Left lung (tissue), 10 donors: ENCODE data around the gene PNPLA7. TPM values are rescaled to one million over a fixed set of nuclear protein-coding genes. Genes with fewer than 3 reads are reported as not detected.
"Not testable (repeated sequence)": the region's sequence is repeated elsewhere in the genome, so short reads cannot be mapped to it uniquely, and the experiment has no call there.

Source experiments
- ATAC-seq: fragments of 200-7000 bp; cut with Tn5 transposase; one replicate; pipeline ENCODE4 v1.9.1; 2020; ENCODE audit warnings: moderate library complexity
- DNase-seq, 4 donors: peaks; one replicate each; pipeline ENCODE4 v3.0.0-alpha.2; 2013 to 2020
- H3K27ac ChIP-seq, 2 donors: fragments of 200-600 bp; sonication (generic) in 1 of 2; one replicate each; pipeline versions ENCODE4 v1.5.0 to v1.8.0; 2020 to 2021
- H3K27me3 ChIP-seq, 2 donors: fragments of 200-600 bp; sonication (generic) in 1 of 2; one replicate each; pipeline versions ENCODE4 v1.5.0 to v1.8.0; 2020 to 2021
- H3K36me3 ChIP-seq, 2 donors: fragments of 200-600 bp; sonication (generic) in 1 of 2; one replicate each; pipeline versions ENCODE4 v1.5.0 to v1.8.0; 2020 to 2021
- H3K4me1 ChIP-seq, 2 donors: fragments of 200-600 bp; one replicate each; pipeline ENCODE4 v1.8.0; 2021
- H3K4me3 ChIP-seq, 2 donors: fragments of 200-600 bp; sonication (generic) in 1 of 2; one replicate each; pipeline versions ENCODE4 v1.5.0 to v1.8.0; 2020 to 2021; ENCODE audit warnings: mild to moderate bottlenecking in 1 of 2
- H3K9me3 ChIP-seq, 2 donors: fragments of 200-600 bp; sonication (generic) in 1 of 2; one replicate each; pipeline versions ENCODE4 v1.5.0 to v1.8.0; 2020 to 2021
- CTCF ChIP-seq, 2 donors: fragments of 200-600 bp; sonication (generic) in 1 of 2; IDR thresholded peaks; one replicate each; pipeline versions ENCODE4 v1.5.0 to v1.8.0; 2021; ENCODE audit warnings: antibody characterized with exemption in 2 of 2
- intact Hi-C, 2 donors: fragments of 100-400 bp; cut with DNase I; formaldehyde crosslinking; loops; one replicate each; pipeline versions ENCODE4 v1.11.2 to v1.14.2; 2022
- polyA plus RNA-seq, 6 donors: library from polyadenylated mRNA; unstranded; fragments of 120-200 nt; gene quantifications; one replicate each; pipeline ENCODE4 v1.2.1, GENCODE V29; 2013; ENCODE audit not compliant: insufficient read length in 6 of 6
- total RNA-seq, 2 donors: library from RNA; stranded (reverse); fragmentation: NEBNext Ultra II Directional; extraction: Animal tissue kit (Norgen Biotek cat#: 25700); gene quantifications; one replicate each; pipeline ENCODE4 v1.2.1, GENCODE V29; 2021
- donor health status: DM: no; HTN: yes; CAD: no.
- donor health status: DM: no; HTN: no; CAD: no.

The PNPLA7 gene
- total and polyA plus RNA-seq, 8 donors: 2.9 to 8.9 (median 4.9) TPM

GRCh38 chr9:137575716-137576411 lies 25.7 kb upstream of the PNPLA7 start:
- TF ChIP-seq CTCF (IDR thresholded peaks at IDR 0.05): no peak
- intact Hi-C loops: no loop called here
- H3K36me3 ChIP-seq: peaks cover 0 to 53% of the 10 kb centered on the region in 2 donors

GRCh38 chr9:137575364-137575715 lies 25.1 kb upstream of the PNPLA7 start:
- Histone ChIP-seq H3K27ac (no peak overlapping the region), H3K36me3 (peaks cover 0 to 58% of the 10 kb centered on the region in 2 donors), H3K4me1 (peaks cover 11 to 36% of the 10 kb centered on the region in 2 donors), H3K27me3 (no peaks in the 10 kb centered on the region), H3K4me3 (no peak overlapping the region), H3K9me3 (no peaks in the 10 kb centered on the region)
- intact Hi-C loops: no loop called here
- no peak for TF ChIP-seq CTCF (IDR thresholded peaks at IDR 0.05)
- ATAC-seq: no peak
- no peak for DNase-seq

More at GRCh38 chr9:137575716-137576411, 25.7 kb upstream of the PNPLA7 start:
- Histone ChIP-seq H3K4me3 (no peak overlapping the region), H3K27ac (no peak overlapping the region), H3K4me1 (peaks cover 11 to 36% of the 10 kb centered on the region in 2 donors), H3K27me3 (no peaks in the 10 kb centered on the region), H3K9me3 (no peaks in the 10 kb centered on the region)
- no peak for DNase-seq
- ATAC-seq: no peak

GRCh38 chr9:137574192-137574591 lies 24.0 kb upstream of the PNPLA7 start:
- Histone ChIP-seq H3K4me3 (no peak overlapping the region), H3K9me3 (no peaks in the 10 kb centered on the region), H3K4me1 (peaks cover 11 to 32% of the 10 kb centered on the region in 2 donors), H3K36me3 (peaks cover 0 to 61% of the 10 kb centered on the region in 2 donors), H3K27me3 (no peaks in the 10 kb centered on the region), H3K27ac (no peak overlapping the region)
- ATAC-seq: no peak
- no peak for TF ChIP-seq CTCF (IDR thresholded peaks at IDR 0.05)
- no peak for DNase-seq
- intact Hi-C loops: no loop called here

GRCh38 chr9:137570566-137570965 lies 20.4 kb upstream of the PNPLA7 start:
- peaks cover 0 to 3% of the 10 kb centered on the region in 2 donors for H3K9me3 ChIP-seq
- intact Hi-C loops: no loop called here
- H3K4me1 ChIP-seq: peaks cover 0 to 3% of the 10 kb centered on the region in 2 donors
- H3K27ac ChIP-seq: no peak overlapping the region
- H3K36me3 ChIP-seq: peaks cover 0 to 55% of the 10 kb centered on the region in 2 donors
- H3K27me3 ChIP-seq: no peaks in the 10 kb centered on the region
- no peak overlapping the region for H3K4me3 ChIP-seq
- no peak for TF ChIP-seq CTCF (IDR thresholded peaks at IDR 0.05)
- DNase-seq (no peak), ATAC-seq (no peak)

- Histone ChIP-seq H3K9me3 (peaks cover 0 to 3% of the 10 kb centered on the region in 2 donors), H3K36me3 (peaks cover 0 to 49% of the 10 kb centered on the region in 2 donors), H3K4me3 (no peak overlapping the region), H3K27ac (no peak overlapping the region), H3K27me3 (no peaks in the 10 kb centered on the region), H3K4me1 (no peaks in the 10 kb centered on the region)
- intact Hi-C loops: no loop called here
- no peak for TF ChIP-seq CTCF (IDR thresholded peaks at IDR 0.05)
- no peak for DNase-seq
- ATAC-seq: no peak
Measured at GRCh38 chr9:137569609-137570203, 19.5 kb upstream of the PNPLA7 start.

- H3K4me3 ChIP-seq, H3K9me3 ChIP-seq, H3K4me1 ChIP-seq, H3K27me3 ChIP-seq, ATAC-seq, DNase-seq, intact Hi-C loops: not testable (repeated sequence)
- H3K36me3 ChIP-seq: peaks cover 0 to 49% of the 10 kb centered on the region in 2 donors
- H3K27ac ChIP-seq: peak overlapping the region in 1 of 2 donors; percentile 45
Measured at GRCh38 chr9:137568445-137568844, 18.2 kb upstream of the PNPLA7 start.
